ENCODE measurements around the gene ATG4C.
"Not testable (repeated sequence)": the region's sequence is repeated elsewhere in the genome, so short reads cannot be mapped to it uniquely, and the experiment has no call there.

GRCh38 chr1:62760021-62760782, 23.7 kb upstream of the ATG4C start:
- TF ChIP-seq CTCF, EZH2, EZH2phosphoT487 (IDR thresholded peaks at IDR 0.05): not testable (repeated sequence)

Data from neural progenitor cell (in vitro differentiated cells).